HG02588 (cell line): ENCODE results near the gene USP47.

ENCODE experiments used
- ATAC-seq: cut with Tn5 transposase; IDR thresholded peaks from one replicate; pipeline ENCODE4 v1.9.1; 2021; ENCODE audit warnings: mild to moderate bottlenecking, moderate library complexity; ENCODE audit not compliant: unreplicated experiment

USP47 gene

DNA sequence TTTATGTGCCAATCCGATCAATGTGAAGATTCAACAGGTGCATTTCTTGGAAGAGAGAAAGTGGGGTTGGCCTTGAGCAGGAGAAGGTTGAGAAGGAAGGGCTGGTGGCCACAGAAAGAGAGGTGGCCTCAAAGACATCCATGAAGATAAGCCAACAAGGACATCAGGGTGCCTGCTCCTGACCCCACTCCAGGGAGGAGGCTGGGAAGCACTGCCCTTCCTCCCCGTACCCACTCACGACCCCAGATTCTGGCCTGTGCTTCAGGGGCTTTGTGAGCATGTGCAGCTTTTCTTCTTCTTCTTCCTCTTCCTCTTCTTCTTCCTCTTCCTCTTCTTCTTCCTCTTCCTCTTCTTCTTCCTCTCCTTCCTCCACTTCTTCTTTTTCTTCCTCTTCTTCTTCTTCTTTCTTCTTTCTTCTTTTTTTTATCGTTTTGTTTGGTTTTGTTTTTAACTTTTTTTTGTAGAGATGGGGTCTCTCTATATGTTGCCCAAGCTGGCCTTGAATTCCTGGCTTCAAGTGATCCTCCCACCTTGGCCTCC is 136.4 kb downstream of the USP47 start:
- no peak for ATAC-seq

DNA sequence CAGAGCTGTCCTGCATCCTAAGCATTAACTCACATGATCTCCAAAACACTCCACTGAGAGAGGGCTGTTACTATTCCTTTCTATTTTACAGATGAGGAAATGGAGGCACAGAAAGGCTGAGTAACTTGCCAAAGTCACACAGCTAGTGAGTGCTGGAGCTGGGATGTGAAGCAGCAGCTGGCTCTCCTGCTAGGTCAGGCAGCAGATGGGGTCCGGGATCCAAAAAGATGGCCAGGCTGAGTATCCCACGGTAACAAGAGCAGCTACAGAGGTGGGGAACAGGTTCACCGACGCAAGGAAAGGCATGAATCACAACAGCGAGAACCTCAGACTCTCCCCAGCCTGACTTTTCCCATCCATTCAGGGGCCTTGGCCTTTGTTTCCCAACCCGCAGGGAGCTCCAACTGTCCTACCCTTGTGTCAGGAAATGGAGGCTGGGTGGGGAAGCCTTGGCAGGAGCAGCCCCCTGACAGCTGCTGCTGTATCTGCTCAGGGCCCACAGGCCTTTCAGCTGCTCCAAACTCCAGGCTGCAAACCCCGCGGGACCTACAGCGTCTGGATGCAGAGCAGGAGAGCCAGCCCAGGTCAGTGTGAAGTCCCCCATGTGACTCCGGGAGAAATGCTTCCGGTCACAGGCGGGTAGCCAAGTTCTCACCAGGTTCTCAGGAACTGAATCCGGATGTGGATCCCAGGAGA is 137.2 kb downstream of the USP47 start:
- ATAC-seq, result no peak

DNA sequence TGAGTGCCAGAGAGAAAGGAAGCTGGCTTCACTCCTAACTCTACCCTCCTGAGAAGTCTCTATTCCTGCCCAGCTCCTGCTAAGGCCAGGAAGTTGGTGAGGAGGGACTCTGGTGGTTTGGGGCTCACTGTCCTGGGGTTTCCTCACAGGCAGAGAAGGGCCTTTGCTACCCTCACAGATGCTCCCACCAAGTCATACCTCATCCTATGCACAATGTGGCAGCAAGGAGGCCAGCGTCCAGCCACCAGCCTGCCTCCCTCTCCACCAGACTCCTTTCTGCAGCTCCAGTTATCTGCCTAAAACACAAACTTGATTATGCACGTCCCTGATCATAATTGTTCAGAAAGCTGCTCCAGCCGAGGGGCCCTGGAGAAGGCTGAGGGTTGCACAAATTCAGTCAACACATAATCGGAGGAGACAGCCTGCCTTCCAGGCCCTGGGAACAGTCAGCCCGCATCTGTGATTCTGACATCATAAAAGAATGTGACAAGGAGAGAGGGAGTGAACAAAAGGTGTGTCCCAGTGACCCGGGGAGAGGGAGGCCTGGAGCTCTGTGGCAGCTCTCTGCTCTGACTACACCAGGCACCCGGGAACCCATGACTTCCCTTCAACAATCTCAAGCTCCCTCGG is 137.8 kb downstream of the USP47 start:
- ATAC-seq, result no peak

DNA sequence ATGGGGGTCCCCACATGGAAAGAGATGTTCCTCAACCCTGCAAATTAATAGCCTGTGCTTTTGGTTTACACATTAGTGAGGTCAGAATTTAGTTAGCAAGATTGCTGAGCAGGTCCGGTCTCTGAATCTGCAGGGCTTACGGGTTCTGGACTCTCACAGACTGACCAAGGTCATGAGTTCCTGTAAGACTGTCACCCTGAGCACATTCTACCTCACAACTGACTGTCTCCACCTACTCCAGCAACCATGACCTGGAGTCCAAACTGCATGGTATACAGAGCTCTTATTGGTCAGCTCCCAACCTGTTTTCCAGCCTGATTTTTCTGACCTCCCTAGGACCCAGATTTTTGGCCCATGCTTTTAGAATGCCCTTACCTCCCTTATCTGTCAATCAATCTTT is 138.4 kb downstream of the USP47 start:
- no peak for ATAC-seq

DNA sequence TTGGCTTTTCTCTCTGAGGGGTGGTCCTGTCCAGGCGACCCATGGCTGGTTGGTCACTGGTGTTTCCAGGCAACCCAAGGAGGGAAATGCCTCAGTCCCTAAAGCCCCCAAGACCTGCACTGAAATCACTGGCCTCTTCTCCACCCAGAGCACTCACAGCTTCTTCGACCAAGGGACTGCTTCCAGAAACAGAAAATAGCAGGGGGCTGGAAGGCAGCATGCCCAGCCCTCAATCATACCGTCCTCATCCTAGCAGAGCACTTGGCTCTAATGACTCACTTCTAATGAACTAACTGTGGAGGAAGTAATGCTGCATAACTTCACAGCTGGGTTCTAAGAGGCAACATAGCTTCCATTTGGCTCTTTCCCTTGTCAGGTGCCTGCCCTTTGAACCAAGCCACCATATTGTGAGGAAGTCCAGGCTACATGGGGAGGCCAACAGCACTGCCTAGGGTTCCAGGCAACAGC is 139.1 kb downstream of the USP47 start:
- ATAC-seq, result no peak

DNA sequence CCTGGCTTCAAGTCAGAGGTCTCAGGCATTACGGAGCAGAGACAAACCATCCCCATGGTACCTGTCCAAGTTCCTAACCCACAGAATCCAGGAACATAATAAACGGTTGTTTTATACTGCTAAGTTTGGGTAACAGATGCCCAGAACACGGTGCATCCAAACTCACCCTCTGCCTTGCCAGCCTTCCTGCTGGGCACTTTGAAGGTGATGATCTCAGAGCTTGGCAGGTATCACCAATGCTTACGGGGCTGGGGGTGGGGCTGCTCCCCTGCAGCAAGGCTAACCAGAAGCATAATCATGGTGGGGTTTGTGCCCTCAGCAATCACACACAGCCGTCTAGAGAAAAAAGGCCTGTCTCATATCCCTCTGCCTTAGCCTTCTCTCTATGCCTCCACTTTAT is 139.6 kb downstream of the USP47 start:
- no peak for ATAC-seq

DNA sequence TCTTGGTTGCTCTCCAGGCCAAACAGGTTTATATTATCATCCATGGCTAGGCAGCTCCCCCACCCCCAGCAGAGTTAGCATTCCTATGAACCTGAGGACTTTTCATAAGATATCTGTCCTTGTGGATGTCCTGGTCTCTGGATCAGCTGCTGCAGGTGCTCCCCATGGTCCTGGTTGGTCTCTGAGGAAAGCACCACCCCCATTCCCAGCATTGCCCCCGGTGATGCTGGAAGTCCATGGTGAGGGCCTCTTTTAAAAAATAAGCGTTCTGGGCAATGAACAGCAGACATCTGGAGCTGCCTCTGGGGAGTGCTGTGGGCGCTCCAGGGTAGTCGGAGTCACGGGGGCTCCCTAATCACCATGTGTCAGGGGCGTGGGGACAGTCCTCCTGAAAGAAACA is 140.1 kb downstream of the USP47 start:
- no peak for ATAC-seq

DNA sequence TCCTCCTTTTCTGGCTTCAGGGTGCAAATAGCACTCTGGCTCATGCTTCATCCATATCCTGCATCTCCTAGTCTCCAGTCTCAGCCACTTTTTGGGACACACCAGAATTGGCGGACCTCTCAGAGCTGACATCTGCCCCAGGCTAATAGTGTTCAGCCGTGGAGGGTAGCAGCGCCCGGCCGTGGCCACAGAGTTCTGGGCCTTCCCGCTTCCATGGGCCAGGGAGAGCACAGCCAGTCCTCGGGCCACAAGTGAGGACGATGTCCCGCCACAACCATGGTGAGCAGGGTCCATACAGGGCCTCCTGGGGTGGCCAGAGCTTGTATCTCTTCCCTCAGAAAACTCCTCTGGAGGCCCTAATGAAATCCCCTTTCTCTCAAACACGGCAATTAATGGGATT is 140.7 kb downstream of the USP47 start:
- ATAC-seq, result no peak

DNA sequence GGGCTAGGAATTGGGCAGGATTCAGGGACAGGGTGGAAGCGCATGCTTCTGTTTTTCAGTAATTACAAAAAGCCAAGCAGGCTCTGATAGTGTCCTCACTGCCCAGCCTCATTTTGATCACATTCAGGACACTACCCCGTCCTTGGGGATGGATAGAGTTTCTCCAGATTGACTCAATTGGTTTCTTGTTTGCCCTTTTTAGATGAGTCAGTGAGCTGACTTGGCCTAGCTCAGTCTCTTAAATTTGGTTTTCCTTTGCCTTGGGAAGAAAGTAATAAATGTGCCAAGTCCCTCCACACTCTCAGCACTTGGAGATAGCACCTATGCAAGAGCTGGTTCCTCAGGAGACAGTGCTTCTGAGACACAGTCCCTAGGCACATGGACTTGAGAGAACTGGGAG is 141.2 kb downstream of the USP47 start:
- ATAC-seq, result no peak

DNA sequence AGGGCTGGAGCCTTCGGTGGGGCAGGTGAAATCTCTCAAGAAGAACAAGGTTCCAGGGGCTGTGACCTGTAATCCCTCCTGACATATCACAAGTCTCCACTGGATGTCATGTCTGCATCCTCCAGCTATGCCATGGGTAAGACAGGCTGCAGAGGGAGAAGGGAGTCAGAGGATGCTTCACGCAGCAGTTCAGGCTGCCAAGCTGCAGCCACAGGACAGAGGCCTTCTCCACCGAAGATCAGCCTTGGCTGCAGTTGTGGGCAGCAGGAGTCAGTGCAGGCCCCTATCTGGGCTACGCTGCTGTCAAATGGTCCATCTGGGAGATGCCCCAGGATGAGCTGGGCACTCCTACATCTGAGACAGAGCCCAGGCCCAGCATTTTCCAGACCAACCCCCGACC is 141.7 kb downstream of the USP47 start:
- ATAC-seq, result no peak

DNA sequence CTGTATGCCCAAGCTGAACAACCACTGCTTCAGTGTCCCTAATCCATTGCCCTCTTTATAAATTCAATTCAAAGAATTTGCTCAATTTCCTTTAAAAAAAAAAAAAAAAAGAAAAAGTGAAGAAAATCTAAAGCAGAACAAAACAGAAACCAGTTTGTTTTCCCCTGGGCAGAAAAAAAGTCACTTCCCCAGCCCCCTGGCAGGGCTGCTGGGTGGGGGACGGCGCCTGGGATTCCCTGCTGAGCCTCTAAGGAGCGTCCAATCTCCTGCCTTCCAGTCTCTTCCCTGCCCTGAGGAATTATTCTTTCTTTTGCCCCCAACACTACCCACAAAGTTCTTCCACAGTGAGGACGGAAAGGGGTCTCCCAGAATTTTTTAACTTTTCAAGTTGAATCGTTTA is 142.8 kb downstream of the USP47 start:
- no peak for ATAC-seq

DNA sequence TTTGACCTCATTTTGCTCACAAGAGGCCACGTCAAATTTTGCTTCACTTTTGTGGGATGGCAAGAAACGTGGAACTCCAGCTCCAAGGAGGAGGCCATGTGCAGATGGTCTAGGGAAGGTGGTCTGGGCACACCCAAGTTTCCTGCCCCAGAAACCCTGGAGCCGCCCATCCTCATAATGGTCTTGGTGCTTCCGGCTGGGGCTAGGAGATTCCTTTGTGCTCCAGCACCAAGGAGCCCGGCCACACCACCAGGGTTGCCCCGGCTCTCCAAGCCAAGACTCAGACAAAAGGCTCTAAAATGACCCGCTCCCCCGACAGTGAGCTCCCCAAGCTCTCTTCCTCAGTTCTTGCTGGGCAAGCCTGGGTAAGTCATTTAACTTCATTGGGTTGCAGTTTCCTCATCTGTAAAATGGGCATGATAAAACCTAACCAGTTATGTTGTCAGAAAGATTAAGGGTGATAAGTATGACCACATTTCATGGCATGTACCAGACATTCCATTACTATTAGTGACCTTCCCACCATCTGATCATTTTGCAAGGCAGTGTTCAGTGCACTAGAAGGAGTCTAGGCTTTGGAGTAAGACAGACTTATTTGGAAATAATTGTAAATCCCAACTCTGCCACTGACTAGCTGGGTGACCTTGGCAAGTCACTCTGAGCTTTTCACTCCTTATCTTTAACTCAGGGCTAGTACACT is 143.4 kb downstream of the USP47 start:
- ATAC-seq, result no peak

DNA sequence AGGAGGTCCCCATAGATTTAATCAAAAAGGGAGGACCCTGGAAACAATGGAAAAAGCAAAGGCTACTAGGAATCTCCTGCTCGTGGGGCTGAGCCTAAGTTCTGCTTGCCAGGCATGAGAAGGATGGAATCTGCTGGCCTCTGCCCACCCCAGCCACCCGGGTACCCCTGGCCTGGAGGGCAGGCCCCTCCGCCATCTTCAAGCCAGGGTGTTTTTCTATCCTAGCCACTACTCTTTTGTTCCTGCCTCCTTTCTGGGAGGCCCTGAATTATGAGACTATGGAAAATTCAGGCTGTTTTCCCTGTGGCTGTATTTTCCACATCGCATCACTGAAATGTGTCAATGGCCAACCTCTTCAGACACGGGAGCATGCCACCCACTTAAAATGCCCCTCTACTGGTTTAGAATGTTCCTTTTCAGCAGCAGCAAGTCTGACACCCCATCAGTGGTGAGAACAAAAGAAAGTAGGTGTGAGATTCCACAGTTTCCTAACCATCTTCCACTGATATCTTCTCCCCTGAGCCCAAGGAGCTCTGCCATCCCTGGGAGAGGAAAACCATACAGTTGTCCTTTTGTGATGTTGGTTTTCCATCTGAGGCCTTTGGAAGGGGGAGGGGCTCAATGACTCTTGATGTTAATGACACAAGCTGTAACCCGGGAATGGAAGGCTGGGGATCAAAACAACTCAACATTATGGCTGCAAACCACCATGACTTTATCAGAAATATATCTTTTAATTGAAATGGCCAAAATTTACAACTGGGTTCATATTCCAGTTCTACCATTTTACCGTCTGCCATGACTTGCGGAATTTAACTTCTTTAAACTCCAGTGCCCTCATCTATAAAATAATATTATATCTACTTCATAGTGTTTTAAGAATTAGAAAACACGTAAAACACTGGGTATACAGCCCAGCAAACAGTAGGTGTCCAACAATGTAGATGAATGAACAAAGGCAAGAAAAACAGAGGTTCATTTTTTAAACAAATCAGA is 144.5 kb downstream of the USP47 start:
- ATAC-seq, result no peak

DNA sequence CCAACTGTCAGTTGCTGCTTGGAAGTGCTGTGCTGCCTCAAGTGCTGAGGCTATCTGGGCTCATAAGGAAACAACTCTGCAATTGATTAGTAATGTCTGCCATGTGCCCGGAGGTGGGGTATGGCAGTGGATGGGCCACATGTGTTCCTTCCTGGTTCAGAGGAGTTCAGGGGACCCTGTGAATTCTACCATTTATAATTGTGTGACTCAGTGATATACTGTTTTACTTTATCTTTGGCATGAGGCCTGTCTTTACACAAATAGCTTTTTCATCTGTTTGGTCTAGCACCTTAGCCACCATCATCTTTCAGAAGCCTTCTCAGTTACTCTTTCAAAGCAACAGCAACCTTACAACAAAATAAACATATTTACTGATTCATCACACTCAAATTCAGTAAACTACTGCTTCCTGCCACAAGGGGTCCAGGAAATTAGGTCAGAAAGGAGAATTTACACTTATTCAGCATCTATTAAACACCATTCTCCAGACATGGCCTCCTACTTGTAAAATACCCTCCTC is 145.8 kb downstream of the USP47 start:
- ATAC-seq, result no peak

DNA sequence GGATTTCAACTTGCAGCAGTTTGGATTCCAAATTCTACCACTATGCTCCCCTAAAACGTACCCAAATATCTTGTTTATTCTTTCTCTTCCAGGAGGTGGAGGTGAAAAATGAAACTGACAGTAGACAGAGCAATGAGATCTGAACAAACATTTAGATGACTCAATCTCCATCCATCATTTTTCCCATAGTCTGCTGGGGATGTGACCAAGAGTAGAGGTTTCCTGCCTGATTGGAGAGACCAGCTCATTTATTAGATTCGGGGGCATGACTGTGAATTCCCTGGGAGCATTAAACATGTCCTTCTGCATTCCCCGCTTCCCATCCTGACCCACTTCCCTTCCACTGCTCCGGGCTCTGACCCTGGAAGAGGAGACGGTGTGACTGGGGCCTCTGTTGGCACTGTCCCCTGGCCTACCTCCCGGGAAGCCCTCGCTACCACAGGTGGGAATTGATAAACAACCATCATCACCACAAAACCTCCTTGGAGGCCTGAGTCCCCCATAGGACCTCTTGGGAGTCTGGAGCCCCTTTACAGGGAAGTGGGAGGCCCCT is 146.4 kb downstream of the USP47 start:
- ATAC-seq, result no peak

DNA sequence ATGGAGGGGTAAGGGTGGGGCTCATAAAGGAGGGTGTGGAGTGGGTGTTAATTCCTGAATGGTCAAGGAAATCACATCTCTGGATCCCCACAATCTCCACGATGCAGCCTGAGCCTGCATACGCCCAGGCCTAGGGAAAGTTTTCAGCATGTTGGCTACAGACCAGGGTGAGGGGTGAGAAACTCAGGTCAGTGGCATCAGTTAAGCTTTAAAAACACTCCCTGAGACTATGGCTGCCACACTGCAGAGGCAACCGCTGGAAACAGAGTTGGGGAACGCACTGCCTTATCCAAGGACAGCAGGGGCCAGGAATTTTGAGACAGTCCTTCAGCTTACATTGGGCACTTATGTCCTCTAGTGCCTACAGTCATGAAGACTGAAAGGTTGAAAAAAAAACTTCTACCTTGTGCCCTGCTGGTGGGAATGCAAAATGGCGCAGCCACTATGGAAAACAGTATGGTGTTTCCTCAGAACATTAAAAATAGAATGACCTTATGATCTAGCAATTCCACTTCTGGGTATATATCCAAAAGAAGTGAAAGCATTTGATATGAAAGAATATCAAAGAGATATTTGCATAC is 147.0 kb downstream of the USP47 start:
- ATAC-seq, result no peak

DNA sequence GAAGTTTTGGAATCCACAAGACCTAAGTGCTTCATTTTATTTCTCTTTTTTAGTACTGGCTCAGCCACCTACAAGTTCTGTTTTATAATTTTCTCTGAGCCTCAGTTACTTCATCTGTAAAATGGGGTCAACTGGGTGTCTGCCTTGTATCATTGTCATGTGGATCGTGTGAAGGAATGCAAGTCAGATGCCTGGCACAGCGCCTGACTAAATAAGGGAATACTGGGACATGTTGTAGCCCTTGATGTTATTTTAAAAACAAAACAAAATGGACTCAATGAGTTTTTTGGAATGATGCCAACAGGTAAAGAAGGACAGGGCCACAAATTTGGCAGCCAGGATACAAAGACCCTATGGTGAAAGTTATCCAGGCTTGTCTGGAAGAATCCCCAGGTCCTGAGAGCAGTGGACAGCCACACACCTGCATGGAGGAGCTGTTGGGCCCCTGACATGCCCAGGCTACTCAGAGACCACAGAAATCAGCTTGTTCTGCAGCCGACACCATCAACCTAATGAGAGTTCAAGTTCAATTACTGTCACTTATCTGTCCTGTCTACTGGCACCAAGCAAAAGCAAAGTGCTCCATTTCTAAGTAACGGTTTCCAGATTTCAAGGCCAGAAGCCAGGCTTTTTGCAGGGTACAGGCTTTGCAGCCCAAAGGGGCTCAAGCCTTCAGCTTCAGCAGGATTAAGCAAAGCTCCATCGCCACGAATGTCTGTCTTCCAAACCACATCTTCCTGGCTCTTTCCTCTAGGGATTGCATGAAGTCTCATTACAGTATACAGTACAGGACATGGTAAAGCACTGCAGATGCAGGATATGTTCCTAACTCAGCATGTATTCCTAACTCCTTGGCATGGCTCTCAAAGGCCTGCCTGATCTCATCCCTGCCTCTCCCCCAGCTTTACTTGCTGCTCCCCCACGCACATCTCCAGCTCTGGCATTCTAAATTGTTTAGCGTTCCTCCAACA is 148.3 kb downstream of the USP47 start:
- no peak for ATAC-seq
